ENCODE results near the gene SPATA20.

The SPATA20 gene

GRCh38 chr17:50547035-50547735 lies at the start of gene SPATA20:
Gene SPATA20, plus strand, starts transcription at chr17:50547174. Its CDS starts 35 bp downstream, at chr17:50547209.
- DNase-seq = peak; percentile 86

DNA sequence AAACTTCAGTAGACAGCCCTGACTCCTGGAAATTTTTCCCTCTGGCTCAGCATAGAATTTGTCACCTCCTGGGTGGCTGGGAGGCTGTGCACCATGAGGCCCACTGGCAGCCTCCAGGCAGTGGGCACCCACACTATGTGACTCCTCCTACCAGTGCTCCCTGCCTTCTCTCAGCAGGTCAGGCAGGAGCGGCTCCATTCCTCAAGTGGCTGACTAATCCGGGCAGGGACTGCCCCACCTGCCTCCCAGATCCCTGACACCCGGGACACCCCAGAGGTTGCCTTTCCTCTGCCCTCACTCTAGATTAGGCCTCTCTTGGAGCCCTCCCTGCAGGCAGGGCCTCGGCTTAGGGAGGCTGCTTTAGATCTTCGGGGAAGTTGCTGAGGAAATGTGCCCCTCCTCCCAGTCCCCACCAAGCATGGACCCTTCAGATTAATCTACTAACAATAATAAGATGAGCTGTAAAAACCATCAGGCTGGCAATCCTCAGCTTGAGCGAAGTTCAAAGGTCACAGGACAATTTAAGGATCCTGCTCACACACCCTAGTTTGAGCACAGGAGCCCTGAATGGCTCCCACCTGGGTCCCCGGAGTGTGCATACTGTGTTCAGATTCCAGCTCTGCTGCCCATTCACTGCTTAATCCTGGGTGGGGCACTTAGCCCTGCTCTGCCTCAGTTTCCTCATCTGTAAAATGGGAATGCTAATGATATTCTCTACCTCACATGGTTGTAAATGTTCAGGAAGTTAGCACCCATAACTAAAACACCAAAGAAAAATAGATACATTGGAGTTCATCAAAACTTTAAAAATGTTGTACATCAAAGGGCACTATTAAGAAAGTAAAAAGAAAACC lies 48.7 kb upstream of the SPATA20 start:
- no peak for DNase-seq

- DNase-seq = no peak
These were observed 47.7 kb upstream of the SPATA20 start for GRCh38 chr17:50499270-50499669.

- no peak for DNase-seq
These were observed 47.3 kb upstream of the SPATA20 start for GRCh38 chr17:50499721-50500120.

- no peak for DNase-seq
These were observed 45.9 kb upstream of the SPATA20 start for GRCh38 chr17:50501054-50501453.

GRCh38 chr17:50502301-50502990 lies 44.5 kb upstream of the SPATA20 start:
- DNase-seq = no peak

DNA sequence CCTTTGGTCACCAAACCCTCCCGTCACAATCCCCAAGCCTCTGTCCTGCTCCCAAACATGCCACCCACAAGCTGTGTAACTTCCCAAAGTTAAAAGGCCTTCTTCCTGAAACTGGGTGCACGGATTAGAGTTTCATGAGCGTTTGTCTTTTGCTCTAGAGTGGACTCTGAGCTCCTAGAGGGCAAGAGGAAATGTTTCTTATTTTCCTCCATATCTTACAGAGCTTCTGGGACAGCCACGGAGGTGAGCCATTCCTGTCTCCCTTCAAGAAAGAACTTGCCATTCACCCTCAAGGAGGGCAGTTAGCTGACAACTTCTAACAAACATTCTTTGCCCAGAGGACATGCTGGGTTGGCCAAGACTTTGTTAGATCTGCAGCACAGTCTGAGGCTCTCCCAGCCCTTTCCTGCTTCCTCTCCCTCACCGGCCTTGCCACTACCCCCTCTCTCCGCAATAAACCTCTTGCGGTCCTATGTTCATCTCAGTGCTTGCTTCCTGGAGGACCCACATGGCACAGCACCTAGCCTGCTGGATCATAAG lies 41.3 kb upstream of the SPATA20 start:
- DNase-seq = no peak

DNA sequence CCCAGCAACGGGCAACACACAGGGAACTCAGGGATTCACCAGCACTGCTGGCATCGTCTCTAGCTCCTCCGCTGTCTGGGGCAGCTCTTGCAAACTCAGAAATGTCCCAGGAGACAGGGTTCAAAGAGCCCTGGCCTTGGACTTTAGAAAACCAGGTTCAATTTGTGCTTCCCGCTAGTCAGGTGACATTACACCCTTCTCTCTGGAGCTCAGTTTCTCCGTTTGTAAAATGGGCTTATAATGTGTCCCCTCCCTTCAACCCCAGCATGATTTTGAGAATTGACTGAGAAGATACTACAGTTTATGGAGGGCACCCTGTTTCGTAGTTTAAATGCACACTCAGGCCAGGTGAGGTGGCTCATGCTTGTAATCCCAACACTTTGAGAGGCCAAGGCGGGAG lies 40.7 kb upstream of the SPATA20 start:
- DNase-seq = no peak

DNA sequence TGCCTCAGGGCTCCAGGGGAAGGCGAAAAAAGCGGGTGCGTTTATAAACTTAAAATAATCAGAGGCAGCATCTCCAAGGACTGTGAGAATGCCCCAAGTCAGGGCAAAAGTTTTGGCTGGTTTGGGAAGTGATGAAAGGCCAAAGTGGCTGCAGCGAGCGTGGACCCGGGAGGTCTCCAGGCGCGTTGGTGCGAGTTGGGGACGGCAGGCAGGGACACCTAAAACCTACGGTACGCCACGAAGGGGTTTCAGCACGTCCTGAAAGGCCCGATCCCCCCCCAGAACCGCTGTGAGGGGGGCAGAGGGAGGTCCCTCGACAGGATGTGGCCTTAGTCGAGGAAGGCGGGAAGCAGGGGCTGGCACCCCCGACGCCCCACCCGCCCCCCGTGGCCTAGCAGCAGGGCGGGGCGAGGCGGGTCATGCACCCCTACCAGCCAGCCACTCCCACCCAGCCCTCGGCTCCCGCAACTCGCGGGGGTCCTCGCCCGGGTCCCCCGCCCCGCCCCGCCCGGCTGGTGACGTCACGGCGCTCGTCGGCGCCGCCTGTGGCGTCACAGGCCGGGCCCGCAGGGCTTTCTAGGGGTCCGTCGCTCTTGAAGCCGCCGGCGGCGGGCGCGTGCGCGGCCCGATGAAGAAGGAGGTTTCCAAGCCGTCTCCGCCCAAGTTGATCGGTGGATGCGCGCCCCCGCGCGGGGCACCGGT lies 39.0 kb upstream of the SPATA20 start, which contains the start of gene MYCBPAP:
Gene MYCBPAP, plus strand, starts transcription at position 569 of the 702 bp plus-strand sequence. CDS start 236 bp downstream, outside the sequence.
- peak; percentile 70 for DNase-seq

DNA sequence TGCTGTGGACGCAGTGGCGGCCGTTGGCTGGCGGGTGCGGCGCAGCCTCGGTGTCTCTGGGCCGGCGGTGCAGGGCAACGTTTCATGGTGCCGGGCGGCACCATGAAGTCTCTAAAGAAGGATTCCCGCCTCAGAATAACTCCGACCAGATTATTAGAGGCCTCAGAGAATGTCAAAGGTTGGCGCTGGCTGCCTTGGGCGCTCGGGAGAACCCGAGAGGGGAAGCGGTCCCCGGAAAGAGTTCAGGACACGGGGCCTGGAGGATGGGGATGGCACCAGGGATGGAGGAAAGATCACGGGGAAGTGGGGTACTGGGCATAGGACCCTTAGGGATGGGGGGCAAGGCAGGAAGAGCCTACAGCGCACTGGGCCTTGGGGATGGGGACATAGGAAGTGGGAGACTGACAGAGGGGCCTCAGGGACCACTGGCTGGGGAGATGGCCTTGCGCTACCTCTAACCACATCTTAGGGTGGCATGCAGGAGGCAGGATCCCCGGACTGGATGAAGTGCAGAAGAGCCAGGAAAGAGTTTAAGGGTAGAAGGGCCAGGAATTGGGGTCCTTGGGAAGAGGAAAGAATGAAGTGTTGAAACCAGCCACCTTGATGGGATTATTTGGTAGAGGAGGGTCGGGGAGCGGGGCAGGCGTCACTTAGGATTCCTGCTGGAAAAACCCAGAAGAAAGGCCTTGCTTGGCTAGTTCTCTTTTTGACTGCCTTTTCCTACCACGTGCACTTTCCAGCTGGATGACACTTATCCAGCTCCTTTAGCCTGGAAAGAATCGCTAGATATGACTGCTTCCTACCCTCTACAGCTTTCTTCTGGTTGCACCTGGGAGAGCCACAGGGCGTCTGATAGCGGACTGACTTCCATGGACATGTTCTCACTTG lies 38.2 kb upstream of the SPATA20 start:
- DNase-seq = no peak

- no peak for DNase-seq
These were observed 35.9 kb upstream of the SPATA20 start for GRCh38 chr17:50511058-50511457.

- no peak for DNase-seq
These were observed 33.5 kb upstream of the SPATA20 start for GRCh38 chr17:50513495-50513894.

GRCh38 chr17:50514388-50514787 lies 32.6 kb upstream of the SPATA20 start:
- no peak for DNase-seq

GRCh38 chr17:50514936-50515702 lies 31.9 kb upstream of the SPATA20 start:
- no peak for DNase-seq

- no peak for DNase-seq
These were observed 30.0 kb upstream of the SPATA20 start for GRCh38 chr17:50517011-50517410.

DNA sequence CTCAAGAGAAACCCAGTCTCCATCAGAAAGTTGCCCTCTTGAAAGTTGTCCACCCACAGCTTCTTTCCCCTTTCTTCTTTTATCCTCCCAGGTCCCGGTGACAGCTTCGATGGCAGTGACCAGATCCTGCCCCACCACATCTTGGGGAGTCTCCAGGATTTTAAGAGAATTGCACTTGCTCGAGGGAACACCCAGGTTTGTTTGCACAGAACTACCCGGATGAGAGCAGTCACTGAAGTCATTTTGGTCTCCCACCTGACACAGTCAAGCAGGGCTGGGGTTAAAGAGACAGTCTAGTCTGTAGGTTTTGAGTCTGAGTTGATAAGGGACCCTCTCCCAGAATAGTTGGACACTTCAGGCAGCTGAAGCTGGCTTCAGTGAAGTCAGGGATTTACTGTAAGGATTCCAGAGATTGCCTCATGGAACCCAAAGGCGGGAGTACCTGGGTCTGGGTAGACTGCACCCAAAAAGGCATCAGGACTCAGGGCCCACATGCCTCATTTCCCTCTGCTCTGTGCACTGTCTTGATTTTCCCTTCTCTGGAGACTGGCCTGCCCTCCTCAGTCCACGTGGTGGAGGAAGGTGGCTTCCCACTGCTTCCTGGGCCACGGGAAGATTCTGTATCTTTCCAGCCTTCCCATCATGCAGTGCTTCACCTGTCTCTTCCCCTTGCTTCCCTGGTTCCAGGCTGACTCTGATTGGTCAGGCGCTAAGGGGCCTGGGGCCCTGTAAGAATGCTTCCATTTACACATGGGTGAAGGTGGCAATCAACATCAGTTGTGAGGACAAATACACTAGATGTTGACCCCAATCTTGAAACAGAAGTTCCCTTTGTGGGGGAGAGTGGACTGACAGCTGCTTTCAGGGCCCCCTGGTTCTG lies 29.2 kb upstream of the SPATA20 start:
- DNase-seq = no peak

GRCh38 chr17:50518384-50519023 lies 28.5 kb upstream of the SPATA20 start:
- no peak for DNase-seq

DNA sequence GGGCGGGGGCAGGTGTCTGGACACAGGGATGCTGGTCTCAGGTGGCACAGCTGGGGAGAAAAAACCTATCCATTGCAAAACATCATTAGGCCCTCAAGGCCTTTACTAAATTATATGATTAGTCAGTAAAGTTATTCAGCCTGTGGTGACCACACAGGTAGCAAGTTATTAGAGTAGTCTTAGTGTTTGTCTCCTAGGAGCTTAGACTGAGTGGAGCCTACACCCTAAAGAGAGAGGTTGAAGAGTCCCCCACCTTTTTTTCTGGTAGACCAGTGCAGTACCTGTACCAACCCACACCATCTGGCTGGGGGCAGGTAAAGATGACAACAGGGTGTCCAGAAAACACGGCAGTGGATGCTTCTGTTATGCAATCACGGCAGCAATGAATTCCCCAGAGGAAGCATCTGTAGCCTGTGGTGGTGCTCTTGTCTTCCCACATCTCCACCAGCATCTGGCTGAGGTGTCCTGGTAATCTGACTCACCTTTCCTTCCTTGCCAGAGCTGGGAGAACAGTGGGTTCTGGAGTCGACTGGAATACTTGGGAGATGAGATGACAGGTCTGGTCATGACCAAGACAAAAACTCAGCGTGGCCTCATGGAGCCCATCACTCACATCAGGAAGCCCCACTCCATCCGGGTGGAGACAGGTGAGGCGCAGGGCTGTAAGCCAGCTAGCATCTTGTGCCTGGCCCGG lies 27.7 kb upstream of the SPATA20 start:
- DNase-seq = no peak
